Endothelial cell (in vitro differentiated cells): ENCODE results near the gene HRAS. TPM values are rescaled to one million over a fixed set of nuclear protein-coding genes. Genes with fewer than 3 reads are reported as not detected.

ENCODE experiments used
- DNase-seq: peaks from one replicate; pipeline ENCODE4 v3.0.0; 2021; ENCODE audit warnings: low spot score
- H3K27ac Mint-ChIP-seq: one replicate; pipeline ENCODE4 v1.8.0; 2021; ENCODE audit warnings: mixed read lengths, inconsistent platforms; ENCODE audit not compliant: unreplicated experiment
- H3K27me3 Mint-ChIP-seq: one replicate; pipeline ENCODE4 v1.8.0; 2021; ENCODE audit warnings: mild to moderate bottlenecking, moderate library complexity, mixed read lengths, inconsistent platforms; ENCODE audit not compliant: unreplicated experiment
- H3K36me3 Mint-ChIP-seq: one replicate; pipeline ENCODE4 v1.8.0; 2021; ENCODE audit warnings: mild to moderate bottlenecking, low read depth, mixed read lengths, inconsistent platforms; ENCODE audit not compliant: unreplicated experiment
- H3K4me1 Mint-ChIP-seq: one replicate; pipeline ENCODE4 v1.8.0; 2021; ENCODE audit warnings: mild to moderate bottlenecking, mixed read lengths, inconsistent platforms; ENCODE audit not compliant: unreplicated experiment
- H3K4me3 Mint-ChIP-seq: one replicate; pipeline ENCODE4 v1.8.0; 2021; ENCODE audit warnings: mild to moderate bottlenecking, mixed read lengths, inconsistent platforms; ENCODE audit not compliant: unreplicated experiment
- H3K9me3 Mint-ChIP-seq: one replicate; pipeline ENCODE4 v1.8.0; 2021; ENCODE audit warnings: mixed read lengths, inconsistent platforms; ENCODE audit not compliant: unreplicated experiment
- total RNA-seq: library from RNA; stranded (reverse); fragmentation: NEBNext Ultra II Directional; extraction: Animal tissue kit (Norgen Biotek cat#: 25700); gene quantifications from one replicate; pipeline ENCODE4 v1.2.1, GENCODE V29; 2021; ENCODE audit not compliant: unreplicated experiment
- TF ChIP-seq, protein P1 (sequence below): fragments of 200-600 bp; sonication (generic); IDR thresholded peaks from one replicate; pipeline ENCODE4 v1.5.0; 2021; ENCODE audit warnings: antibody characterized with exemption; ENCODE audit not compliant: unreplicated experiment

The HRAS gene
- total RNA-seq, 1 donor from 2014 or later, result 92.4 TPM

DNA sequence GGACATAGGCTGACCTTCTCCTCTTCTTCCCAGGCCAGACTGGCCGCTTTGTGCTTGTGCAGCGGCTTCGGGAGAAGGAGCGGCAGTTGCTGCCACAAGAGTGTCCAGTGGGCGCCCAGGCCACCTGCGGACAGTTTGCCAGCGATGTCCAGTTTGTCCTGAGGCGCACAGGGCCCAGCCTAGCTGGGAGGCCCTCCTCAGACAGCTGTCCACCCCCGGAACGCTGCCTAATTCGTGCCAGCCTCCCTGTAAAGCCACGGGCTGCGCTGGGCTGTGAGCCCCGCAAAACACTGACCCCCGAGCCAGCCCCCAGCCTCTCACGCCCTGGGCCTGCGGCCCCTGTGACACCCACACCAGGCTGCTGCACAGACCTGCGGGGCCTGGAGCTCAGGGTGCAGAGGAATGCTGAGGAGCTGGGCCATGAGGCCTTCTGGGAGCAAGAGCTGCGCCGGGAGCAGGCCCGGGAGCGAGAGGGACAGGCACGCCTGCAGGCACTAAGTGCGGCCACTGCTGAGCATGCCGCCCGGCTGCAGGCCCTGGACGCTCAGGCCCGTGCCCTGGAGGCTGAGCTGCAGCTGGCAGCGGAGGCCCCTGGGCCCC, 26.8 kb upstream of the HRAS start:
- Mint-ChIP-seq H3K4me1 (peaks cover 3% of the 10 kb centered on the region), H3K9me3 (no peaks in the 10 kb centered on the region), H3K27me3 (peaks cover 22% of the 10 kb centered on the region), H3K4me3 (peak overlapping the region; percentile 88), H3K27ac (no peak overlapping the region), H3K36me3 (peaks cover 3% of the 10 kb centered on the region)
- TF ChIP-seq, protein P1, sequence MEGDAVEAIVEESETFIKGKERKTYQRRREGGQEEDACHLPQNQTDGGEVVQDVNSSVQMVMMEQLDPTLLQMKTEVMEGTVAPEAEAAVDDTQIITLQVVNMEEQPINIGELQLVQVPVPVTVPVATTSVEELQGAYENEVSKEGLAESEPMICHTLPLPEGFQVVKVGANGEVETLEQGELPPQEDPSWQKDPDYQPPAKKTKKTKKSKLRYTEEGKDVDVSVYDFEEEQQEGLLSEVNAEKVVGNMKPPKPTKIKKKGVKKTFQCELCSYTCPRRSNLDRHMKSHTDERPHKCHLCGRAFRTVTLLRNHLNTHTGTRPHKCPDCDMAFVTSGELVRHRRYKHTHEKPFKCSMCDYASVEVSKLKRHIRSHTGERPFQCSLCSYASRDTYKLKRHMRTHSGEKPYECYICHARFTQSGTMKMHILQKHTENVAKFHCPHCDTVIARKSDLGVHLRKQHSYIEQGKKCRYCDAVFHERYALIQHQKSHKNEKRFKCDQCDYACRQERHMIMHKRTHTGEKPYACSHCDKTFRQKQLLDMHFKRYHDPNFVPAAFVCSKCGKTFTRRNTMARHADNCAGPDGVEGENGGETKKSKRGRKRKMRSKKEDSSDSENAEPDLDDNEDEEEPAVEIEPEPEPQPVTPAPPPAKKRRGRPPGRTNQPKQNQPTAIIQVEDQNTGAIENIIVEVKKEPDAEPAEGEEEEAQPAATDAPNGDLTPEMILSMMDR, result no peak
- no peak for DNase-seq

DNA sequence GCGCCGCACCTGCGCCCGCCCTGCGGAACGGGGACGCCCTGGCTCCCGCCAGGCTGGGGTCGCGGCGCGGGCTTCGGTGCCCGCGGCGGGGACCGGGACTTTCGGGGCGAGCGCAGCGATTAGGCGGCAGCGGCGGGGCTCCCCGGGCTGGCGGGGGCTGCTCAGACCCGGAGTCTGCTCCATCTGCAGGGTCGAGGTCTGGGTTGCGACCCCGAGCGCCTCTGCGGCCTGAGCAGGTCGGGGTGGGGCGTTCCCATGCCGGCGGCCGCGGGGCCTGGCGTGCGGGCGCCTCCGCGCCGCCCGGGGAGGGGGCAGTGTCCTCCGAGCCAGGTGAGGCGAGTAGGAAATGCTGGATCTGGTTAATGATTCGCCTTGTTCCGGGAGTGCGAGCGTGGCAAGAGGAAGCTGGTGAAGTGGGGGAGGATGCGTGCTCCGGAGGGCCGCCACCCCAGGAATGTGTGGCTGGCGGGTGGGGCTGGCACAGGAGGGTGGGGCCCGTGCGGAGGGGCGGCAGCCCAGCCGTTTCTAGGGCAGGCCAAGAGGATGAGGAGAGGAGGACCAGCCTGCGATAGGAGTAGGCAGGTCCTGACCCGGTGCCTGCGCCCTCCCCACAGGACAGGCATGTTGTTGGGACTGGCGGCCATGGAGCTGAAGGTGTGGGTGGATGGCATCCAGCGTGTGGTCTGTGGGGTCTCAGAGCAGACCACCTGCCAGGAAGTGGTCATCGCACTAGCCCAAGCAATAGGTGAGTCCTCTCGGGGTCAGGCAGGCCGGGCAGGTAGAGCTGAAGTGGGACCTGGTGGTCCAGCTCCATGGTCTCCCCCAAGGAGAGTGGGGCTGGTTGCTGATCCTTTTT, 26.0 kb upstream of the HRAS start:
- TF ChIP-seq, protein P1, result no peak
- Mint-ChIP-seq H3K9me3 (no peaks in the 10 kb centered on the region), H3K27me3 (peaks cover 19% of the 10 kb centered on the region), H3K4me1 (peaks cover 3% of the 10 kb centered on the region), H3K36me3 (peaks cover 3% of the 10 kb centered on the region), H3K4me3 (peak overlapping the region; percentile 88), H3K27ac (no peak overlapping the region)
- DNase-seq, result no peak

DNA sequence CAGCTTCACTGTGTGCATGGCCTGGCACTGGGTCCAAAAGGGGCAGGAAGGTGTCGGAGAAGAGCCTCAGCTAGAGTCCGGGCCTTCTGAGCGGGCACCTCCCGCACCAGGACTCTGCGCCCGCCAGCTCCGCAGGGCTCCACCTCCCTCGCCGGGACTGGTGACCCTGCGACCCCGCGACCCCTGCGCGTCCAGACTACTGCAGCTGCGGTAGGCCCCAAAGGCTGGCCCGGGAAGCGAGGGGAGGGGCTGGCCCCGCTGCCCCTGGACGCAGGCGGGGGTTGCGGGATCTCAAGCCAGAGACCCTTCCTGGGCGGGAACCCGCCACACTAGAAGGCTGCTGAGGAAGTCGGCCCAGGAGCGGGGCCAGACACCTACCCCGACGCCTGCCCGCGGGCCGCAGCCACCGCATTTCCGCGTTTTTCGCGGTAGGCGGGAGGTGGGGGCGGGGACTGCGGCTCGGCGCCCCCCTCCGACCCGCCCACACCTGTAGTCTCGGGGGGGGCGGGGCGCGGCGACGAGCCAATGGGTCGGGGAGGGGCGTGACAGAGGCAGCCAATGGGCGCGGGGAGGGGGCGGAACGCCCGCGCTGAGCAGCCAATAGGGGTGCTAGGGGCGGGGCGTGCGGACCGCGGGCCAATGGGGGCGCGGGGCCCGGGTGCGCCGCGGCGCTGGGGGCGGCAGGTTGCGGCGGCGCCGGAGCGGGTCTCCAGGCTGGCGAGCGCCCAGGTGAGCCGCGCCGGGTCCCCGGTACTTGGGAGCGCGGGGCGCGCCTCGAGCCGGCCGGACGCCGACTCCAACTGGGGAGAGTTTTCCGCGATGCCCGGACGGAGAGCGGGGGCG, 25.1 kb upstream of the HRAS start, which contains the start of the genes LMNTD2 and RASSF7:
Gene LMNTD2 (minus strand): TSS at position 434 of the 843 bp plus-strand sequence. CDS start 22 bp downstream, at position 412.
Gene RASSF7 (plus strand): TSS at position 666 of the 843 bp plus-strand sequence. CDS start 799 bp downstream, outside the sequence.
- peaks cover 3% of the 10 kb centered on the region for H3K36me3 Mint-ChIP-seq
- DNase-seq, result peak; percentile 96
- H3K4me3 Mint-ChIP-seq, result peak within 1 kb of the TSS; percentile 88
- no peaks in the 10 kb centered on the region for H3K9me3 Mint-ChIP-seq
- H3K27me3 Mint-ChIP-seq, result peaks cover 20% of the 10 kb centered on the region
- H3K4me1 Mint-ChIP-seq, result peaks cover 3% of the 10 kb centered on the region
- TF ChIP-seq, protein P1, result no peak
- H3K27ac Mint-ChIP-seq, result peak within 1 kb of the TSS; percentile 9

DNA sequence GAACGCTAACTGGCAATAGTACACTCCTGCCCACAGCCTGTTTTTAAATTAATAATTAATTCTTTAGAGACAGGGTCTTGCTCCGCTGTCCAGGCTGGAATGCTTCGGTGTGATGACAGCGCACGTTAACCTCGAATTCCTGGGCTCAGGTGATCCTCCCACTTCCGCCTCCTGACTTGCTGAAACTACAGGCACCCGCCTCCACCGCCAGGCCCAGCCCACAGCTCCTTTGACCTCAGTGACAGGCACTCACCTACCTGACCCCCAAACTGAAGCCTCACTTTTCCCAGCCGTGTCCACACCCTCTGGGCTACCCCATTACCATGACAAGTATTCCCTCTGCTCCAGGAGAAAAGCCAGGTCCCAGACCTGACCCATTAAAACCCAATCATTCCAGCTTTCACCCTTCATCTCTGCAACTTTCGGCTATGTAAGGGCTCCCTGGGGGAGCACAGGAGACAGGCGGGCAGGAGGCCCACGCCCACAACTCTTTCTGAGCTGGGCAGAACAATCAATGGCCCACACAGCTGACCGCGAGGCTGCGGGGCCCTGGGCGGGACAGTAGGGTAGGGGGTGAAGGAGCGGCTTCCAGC, 24.4 kb upstream of the HRAS start:
- Mint-ChIP-seq H3K9me3 (no peaks in the 10 kb centered on the region), H3K4me3 (peak overlapping the region; percentile 87), H3K27me3 (peaks cover 20% of the 10 kb centered on the region), H3K4me1 (peaks cover 3% of the 10 kb centered on the region), H3K27ac (peak overlapping the region; percentile 9), H3K36me3 (peaks cover 3% of the 10 kb centered on the region)
- DNase-seq, result no peak
- TF ChIP-seq, protein P1, result no peak
